Endothelial cell of umbilical vein (primary cell): Measurements from ENCODE around the gene RASSF3.

Experiments
- POLR2A ChIP-seq: IDR thresholded peaks from 2 replicates; pipeline ENCODE4 v1.6.1; 2012; ENCODE audit warnings: low read depth, mild to moderate bottlenecking, control low read depth, low read length
- POLR2AphosphoS5 ChIP-seq: IDR thresholded peaks from 2 replicates; pipeline ENCODE4 v1.6.1; 2012; ENCODE audit warnings: low read depth, mild to moderate bottlenecking, control low read depth, low read length, moderate library complexity; ENCODE audit not compliant: insufficient read depth
- TF ChIP-seq, protein P1 (sequence below), 2 donors: IDR thresholded peaks; 1 replicate in 1 of 2; 2 replicates in 1 of 2; pipeline ENCODE4 v1.5.1; 2011; ENCODE audit warnings: low read length in 2 of 2, mild to moderate bottlenecking in 2 of 2, moderate library complexity in 2 of 2, control low read depth in 1 of 2, inconsistent platforms in 1 of 2, low read depth in 1 of 2; ENCODE audit not compliant: insufficient read depth in 1 of 2; ENCODE audit errors: extremely low read depth in 1 of 2

DNA sequence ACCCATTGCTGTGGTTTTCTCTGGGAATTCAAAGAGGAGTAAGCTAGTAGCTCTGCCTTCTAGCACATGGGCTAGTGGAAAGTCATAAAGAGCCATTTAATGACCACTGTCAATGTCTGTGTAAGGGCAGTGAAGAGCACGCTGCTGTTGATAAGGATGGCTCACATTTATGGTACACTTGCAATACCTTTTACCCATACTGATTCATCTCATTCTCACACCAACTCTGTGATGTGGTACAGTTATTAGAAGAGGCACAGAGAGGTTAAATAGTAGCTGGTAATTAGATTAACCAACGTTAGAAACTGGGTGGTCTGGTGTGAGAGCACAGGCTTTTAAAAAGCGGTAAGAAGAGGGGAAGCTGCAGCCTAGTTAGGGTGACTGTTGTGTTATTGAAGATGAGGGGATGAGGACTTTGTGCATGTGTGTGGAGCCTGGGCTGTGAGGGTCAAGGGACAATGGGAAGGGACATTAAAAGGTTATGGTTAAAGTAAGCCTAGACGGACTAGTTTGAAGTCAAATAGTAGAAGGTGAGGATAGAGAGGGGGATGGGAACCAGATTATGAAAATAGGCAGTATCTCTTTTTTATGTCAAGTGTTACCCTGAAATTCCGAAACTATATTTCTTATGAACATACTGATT is 25.2 kb downstream of the RASSF3 start:
- TF ChIP-seq, protein P1, sequence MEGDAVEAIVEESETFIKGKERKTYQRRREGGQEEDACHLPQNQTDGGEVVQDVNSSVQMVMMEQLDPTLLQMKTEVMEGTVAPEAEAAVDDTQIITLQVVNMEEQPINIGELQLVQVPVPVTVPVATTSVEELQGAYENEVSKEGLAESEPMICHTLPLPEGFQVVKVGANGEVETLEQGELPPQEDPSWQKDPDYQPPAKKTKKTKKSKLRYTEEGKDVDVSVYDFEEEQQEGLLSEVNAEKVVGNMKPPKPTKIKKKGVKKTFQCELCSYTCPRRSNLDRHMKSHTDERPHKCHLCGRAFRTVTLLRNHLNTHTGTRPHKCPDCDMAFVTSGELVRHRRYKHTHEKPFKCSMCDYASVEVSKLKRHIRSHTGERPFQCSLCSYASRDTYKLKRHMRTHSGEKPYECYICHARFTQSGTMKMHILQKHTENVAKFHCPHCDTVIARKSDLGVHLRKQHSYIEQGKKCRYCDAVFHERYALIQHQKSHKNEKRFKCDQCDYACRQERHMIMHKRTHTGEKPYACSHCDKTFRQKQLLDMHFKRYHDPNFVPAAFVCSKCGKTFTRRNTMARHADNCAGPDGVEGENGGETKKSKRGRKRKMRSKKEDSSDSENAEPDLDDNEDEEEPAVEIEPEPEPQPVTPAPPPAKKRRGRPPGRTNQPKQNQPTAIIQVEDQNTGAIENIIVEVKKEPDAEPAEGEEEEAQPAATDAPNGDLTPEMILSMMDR (IDR thresholded peaks at IDR 0.05; ENCODE audit: extremely low read depth in 1 of 2, insufficient read depth in 1 of 2, low read depth in 1 of 2, low read length in 2 of 2): no peak
- TF ChIP-seq POLR2A (no peak), POLR2AphosphoS5 (no peak)
